ENCODE measurements around the gene PPP4R4. TPM values are rescaled to one million over a fixed set of nuclear protein-coding genes. Genes with fewer than 3 reads are reported as not detected.

Gene PPP4R4
- total RNA-seq, 1 donor from 2014 or later = 5.9 TPM

DNA sequence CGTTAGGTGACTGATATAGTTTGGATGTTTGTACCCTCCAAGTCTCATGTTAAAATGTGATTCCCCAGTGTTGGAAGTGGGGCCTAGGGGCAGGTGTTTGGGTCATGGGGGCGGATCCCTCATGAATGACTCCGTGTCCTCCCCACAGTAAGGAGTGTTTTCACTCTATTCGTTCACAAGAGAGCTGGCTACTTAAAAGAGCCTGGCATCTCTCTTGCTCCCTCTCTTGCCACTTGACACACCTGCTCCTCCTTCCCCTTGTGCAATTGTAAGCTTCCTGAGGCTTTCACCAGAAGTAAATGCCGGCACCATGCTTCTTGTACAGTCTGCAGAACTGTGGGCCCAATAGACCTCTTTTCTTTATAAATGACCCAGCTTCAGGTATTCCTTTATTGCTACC is 47.3 kb upstream of the PPP4R4 start:
- H3K36me3 ChIP-seq = peaks cover 8% of the 10 kb centered on the region
- no peak for DNase-seq
- ATAC-seq = no peak
- TF ChIP-seq, protein P1, sequence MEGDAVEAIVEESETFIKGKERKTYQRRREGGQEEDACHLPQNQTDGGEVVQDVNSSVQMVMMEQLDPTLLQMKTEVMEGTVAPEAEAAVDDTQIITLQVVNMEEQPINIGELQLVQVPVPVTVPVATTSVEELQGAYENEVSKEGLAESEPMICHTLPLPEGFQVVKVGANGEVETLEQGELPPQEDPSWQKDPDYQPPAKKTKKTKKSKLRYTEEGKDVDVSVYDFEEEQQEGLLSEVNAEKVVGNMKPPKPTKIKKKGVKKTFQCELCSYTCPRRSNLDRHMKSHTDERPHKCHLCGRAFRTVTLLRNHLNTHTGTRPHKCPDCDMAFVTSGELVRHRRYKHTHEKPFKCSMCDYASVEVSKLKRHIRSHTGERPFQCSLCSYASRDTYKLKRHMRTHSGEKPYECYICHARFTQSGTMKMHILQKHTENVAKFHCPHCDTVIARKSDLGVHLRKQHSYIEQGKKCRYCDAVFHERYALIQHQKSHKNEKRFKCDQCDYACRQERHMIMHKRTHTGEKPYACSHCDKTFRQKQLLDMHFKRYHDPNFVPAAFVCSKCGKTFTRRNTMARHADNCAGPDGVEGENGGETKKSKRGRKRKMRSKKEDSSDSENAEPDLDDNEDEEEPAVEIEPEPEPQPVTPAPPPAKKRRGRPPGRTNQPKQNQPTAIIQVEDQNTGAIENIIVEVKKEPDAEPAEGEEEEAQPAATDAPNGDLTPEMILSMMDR (IDR thresholded peaks at IDR 0.05) = no peak
- H3K4me3 ChIP-seq = no peak overlapping the region
- H3K9me3 ChIP-seq = no peaks in the 10 kb centered on the region
- intact Hi-C loops (cut with DNase I) = no loop called here
- no peak overlapping the region for H3K27ac ChIP-seq
- H3K27me3 ChIP-seq (ENCODE audit: low read depth) = no peaks in the 10 kb centered on the region
- H3K4me1 ChIP-seq = peaks cover 8% of the 10 kb centered on the region

DNA sequence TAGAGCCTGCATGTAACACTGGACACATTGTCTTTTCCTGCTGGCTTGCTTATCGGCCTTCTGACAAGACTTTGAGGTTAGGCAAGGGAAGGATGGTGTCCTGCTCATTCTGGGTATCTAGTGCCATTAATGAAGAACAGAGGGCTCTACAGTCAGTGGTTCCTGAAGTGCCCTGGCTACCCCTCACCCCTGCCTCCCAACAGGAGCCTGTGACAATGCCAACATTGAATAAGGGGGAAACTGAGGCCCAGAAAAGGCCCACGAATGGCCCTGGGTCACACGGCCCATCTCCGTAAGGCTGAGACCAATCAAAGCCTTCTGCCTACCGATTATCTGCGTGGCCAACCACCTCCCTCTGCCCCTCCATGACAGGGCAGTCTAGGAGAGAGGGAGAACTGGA is 46.8 kb upstream of the PPP4R4 start:
- H3K4me1 ChIP-seq = peaks cover 8% of the 10 kb centered on the region
- TF ChIP-seq, protein P1 (IDR thresholded peaks at IDR 0.05) = no peak
- no peaks in the 10 kb centered on the region for H3K9me3 ChIP-seq
- no peak overlapping the region for H3K27ac ChIP-seq
- ATAC-seq = no peak
- H3K27me3 ChIP-seq (ENCODE audit: low read depth) = no peaks in the 10 kb centered on the region
- no peak for DNase-seq
- peaks cover 8% of the 10 kb centered on the region for H3K36me3 ChIP-seq
- intact Hi-C loops (cut with DNase I) = no loop called here
- H3K4me3 ChIP-seq = no peak overlapping the region

DNA sequence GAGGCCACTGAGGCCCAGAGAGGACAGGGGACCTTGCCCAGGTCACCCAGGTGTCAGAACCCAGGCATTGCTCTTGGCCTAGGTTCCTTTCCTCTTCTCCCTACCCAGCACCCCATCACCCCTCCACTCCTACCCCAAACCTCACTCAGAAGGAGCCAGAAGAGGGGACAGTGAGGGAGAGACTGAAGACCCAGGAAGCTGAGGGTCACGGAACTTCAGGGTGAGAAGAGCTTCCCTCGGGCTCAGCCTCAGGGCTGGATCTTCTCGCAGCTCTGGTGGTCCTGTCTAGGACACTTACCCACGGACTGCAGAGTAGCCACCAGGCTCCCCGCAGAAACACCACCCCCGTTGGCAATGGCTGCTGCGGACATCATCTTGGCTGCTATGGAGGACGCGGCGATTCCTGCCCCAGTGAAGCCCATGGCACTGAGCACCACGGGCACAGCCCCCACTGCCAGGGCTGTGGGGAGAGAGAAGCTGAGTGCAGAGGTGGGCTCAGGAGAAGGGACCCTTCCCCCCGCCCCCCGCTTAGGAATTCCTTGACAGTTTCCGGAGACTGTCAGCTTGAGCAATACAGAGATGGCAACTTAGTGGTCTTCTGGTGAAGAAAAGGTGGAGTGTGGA is 45.8 kb upstream of the PPP4R4 start:
- no peak for DNase-seq
- ATAC-seq = no peak
- TF ChIP-seq, protein P1 (IDR thresholded peaks at IDR 0.05) = no peak

DNA sequence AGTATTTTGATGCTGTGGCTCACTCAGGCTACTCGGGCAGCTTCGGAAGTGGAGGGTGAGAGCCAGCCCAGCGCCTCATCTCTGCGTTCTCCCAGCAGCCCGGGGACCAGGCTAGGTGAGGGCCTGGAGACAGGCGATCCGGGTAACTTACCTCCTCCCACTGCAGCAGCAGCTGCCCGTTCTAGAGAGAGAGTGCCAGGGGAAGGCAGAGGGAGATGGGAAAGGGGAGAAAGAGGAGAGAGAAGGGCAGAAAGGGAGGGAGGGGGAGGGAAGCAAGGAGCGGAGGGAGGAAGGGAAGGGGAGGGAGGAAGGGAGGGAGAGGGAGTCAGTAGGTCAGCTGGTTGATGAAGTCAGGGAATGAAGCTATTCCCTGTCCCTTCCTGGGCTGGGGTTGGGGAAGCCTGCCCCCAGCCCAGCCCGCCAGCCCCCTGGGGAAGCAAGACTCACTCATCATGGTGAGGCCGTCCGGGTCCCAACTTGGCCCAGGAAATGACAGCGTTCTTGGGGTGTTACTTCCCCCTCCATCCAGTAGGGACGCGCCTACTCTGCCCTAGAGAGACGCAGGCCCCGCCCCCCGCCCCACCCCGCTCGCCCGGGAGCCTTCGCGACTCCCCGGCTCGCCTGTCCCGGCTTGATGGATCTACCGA is 44.9 kb upstream of the PPP4R4 start, which contains the start of gene IFI27L2:
IFI27L2 (minus strand) TSS at position 494 of the 647 bp plus-strand sequence; CDS start at position 454, 40 bp downstream.
- peaks cover 8% of the 10 kb centered on the region for H3K4me1 ChIP-seq
- no peaks in the 10 kb centered on the region for H3K27me3 ChIP-seq (ENCODE audit: low read depth)
- intact Hi-C loops (cut with DNase I) = no loop called here
- peak; percentile 77 for DNase-seq
- H3K9me3 ChIP-seq = no peaks in the 10 kb centered on the region
- peak within 1 kb of the TSS; percentile 69 for H3K27ac ChIP-seq
- peaks cover 8% of the 10 kb centered on the region for H3K36me3 ChIP-seq
- TF ChIP-seq, protein P1 (IDR thresholded peaks at IDR 0.05) = peak; percentile 46
- ATAC-seq = peak; percentile 94 to 96
- peak within 1 kb of the TSS; percentile 64 for H3K4me3 ChIP-seq

More for the DNA sequence above, 45.8 kb upstream of the PPP4R4 start:
- H3K27ac ChIP-seq = no peak overlapping the region
- H3K36me3 ChIP-seq = peaks cover 8% of the 10 kb centered on the region
- intact Hi-C loops (cut with DNase I) = no loop called here
- H3K9me3 ChIP-seq = no peaks in the 10 kb centered on the region
- H3K27me3 ChIP-seq (ENCODE audit: low read depth) = no peaks in the 10 kb centered on the region
- peak overlapping the region; percentile 64 for H3K4me3 ChIP-seq
- H3K4me1 ChIP-seq = peaks cover 8% of the 10 kb centered on the region

DNA sequence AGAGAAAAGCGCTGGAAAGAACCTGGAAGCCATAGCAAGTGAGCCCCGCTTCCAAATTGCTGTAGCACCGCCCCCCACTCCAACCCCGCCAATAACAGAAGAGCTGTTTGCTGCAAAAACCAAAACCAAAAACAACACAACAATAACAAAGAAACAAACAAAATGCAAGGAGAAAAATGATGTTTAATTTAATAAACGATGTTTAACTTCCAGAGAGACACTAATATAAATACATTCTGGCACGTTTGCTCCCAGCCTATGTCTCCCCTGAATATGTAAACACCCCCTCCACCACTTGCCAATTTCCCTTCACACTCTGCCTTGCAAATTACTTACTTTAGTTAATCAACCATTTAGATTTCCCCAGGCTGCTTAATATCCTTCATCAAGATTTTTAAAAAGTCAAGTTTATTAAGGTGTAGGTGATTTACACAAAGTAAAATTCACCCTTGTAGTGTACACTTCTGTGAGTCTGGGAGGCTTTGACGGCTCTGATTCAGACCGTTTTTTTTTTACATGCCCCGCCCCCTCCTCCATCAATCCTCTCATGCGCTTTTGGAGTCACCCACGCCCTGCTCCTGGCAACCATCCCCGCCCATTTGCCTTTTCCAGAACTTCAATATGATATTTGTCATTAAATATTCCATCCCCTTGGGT is 44.2 kb upstream of the PPP4R4 start:
- TF ChIP-seq, protein P1 (IDR thresholded peaks at IDR 0.05) = no peak
- DNase-seq (no peak), ATAC-seq (peak; percentile 63 to 70)
- Histone ChIP-seq H3K9me3 (no peaks in the 10 kb centered on the region), H3K27me3 (ENCODE audit: low read depth) (no peaks in the 10 kb centered on the region), H3K4me3 (peak overlapping the region; percentile 64), H3K4me1 (peaks cover 8% of the 10 kb centered on the region), H3K27ac (peak overlapping the region; percentile 69), H3K36me3 (peaks cover 8% of the 10 kb centered on the region)
- intact Hi-C loops (cut with DNase I) = no loop called here

All from lower lobe of right lung (tissue), 2 donors.